ENCODE data around the gene SELENOI. TPM values are rescaled to one million over a fixed set of nuclear protein-coding genes. Genes with fewer than 3 reads are reported as not detected.
A peak's percentile ranks its signal among the peaks of the same experiment; 100 is the strongest.

Gene SELENOI
- total RNA-seq, 1 experiment from 2014 or later: 19.0 TPM

DNA sequence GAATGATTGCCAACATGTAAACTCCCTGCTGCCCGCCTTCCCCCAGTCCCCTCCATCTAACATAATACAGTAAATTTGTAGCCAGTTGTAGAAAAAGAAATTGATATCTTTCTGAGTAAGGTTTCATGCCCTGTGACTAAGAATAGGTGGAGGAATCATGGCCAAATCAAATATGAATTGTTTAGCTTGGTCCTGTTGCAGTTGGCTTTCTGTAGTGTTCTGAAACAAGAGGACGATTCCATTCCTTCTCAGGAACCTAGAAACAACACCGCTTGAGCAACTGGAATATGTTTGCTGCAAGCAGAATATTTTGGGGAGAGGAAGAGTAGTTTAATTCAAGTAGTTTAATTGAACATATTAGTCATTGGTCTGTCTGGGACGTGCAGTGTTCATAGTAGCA lies 48.8 kb downstream of the SELENOI start:
- in situ Hi-C loops (cut with HindIII; ENCODE audit: low pct_unique_long_range_greater_than_20kb, low sequenced_read_pairs): no loop called here
- no peak for DNase-seq (ENCODE audit: low read depth)

DNA sequence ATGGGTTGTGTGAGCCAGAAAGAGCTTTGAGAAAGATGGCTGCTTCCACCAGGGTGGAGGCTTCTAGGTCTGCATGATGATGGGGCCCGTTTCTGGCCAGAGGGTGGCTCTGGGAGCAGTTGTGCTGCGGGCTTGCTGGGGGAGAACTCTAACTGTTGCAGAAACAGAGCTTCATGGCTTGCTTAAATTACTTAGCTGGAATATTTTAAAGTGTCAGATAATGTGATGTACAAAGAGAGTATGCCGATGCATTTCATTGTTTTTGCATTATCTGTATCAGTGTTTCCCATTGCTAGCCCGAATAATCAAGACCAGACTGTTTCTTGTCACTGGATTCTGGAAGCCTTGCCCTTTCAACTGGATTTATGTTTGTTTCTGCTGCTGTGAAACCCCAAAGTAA lies 49.5 kb downstream of the SELENOI start:
- no peak for DNase-seq (ENCODE audit: low read depth)
- in situ Hi-C loops (cut with HindIII; ENCODE audit: low pct_unique_long_range_greater_than_20kb, low sequenced_read_pairs): no loop called here

DNA sequence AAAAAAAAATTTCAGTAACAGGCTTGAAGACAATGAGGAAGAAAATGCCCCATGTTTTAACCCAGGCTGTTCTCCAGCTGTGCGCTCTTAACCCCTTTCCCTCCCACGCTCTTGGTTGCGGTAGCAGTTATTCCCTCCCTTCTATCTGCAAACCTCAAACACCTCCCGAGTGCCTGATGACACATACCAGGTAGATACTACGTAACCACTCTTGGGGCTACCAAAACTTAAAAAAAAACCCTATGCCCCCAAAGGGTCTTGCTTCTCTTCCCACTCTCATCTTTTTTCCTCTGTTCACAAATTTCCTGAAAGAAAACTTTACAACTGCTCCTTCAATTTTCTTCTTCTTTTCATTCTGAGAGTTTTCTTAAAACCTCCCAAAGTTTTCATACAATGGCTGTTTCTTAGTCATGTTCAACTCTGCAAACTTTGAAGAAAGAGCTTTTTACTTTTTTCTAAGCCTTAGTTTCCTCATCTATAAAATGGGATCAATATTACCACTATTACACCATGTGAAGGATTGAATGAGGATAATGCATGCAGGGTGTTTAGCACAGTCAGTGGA lies 50.9 kb downstream of the SELENOI start:
- no peak for DNase-seq (ENCODE audit: low read depth)
- in situ Hi-C loops (cut with HindIII; ENCODE audit: low pct_unique_long_range_greater_than_20kb, low sequenced_read_pairs): no loop called here

DNA sequence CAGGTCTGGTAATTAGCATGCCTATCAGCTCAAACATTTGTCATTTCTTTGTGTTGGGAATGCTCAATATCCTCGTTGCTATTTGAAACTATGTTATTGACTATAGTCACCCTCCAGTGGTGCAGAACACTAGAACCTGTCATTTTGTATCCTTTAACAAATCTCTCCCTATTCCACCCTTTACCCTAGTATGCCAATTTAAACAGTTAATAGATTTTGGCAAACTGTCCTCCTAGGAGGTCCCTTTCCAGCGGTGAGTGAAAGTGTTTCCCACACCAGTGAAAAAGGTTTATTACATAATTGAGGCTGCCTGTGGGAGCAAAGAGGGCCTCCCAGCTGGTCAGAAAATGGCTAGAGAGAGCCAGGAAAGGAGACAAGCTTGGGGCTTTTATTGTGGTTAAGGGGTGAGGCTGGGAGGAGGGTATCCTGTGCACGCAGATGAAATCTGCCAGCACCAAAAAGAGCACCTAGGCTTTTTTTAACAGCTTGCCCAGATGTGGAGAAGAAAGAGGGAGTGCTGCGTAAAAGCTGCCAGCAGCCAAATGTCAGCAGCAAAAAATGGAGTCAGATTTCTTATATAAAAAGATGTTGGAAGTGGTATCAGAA lies 53.9 kb downstream of the SELENOI start:
- in situ Hi-C loops (cut with HindIII; ENCODE audit: low pct_unique_long_range_greater_than_20kb, low sequenced_read_pairs): no loop called here
- peak; percentile 65 for DNase-seq (ENCODE audit: low read depth)

DNA sequence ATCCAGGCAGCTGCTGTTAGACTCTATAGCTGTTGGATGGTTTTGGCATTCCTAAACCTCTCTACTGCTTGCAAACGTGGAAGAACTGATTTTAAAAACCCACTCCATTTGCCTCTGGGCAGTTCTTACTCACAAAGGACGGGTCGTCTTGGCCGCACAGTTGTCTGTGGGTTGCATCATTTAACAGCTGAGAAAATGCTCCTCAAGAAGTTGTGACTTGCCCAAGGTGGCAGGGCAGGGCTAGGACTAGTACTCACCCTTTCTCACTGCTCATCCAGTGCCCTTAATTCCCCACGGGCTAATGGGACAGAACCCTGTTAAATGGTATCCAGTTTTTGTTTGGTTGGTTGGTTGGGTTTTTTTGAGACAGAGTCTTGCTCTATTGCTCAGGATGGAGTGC lies 54.8 kb downstream of the SELENOI start:
- in situ Hi-C loops (cut with HindIII; ENCODE audit: low pct_unique_long_range_greater_than_20kb, low sequenced_read_pairs): no loop called here
- DNase-seq (ENCODE audit: low read depth): no peak

DNA sequence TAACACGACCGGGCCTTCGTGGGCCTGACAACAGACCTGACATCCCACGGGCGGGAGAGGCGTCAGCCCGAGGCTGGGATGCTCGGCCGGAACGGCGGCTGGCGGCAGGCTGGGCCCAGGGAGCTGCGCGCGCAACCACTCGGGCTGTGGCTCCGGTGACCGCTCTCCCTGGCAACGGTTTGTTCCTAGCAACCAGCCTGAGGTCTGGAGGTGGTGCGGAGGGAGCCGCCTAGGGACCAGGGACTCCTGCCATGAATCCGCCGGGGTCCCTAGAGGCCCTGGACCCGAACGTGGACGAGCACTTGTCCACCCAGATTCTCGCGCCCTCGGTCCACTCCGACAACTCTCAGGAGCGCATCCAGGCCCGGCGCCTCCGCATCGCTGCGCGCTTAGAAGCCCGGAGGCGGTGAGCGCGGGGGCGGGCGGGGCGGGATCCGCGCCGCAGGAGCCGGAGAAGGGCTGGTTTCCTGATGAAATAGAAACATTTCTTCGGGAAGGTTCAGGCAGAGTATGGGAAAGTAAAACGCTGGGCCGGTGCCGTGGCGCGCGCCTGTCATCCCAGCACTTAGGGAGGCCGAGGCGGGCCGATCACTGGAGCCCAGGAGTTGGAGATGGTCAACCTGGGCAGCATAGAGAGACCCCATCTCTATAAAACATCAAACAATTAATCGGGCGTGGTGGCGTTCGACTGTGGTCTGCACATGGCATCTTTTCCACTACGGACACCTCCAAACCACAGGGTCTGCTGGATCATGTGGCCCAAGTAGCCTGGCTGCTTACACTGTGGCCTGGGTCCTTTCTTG lies 56.0 kb downstream of the SELENOI start, which contains the start of gene DRC1:
Gene DRC1, plus strand, starts transcription at position 182 of the 803 bp plus-strand sequence. Its CDS starts 70 bp downstream, at position 252.
- DNase-seq (ENCODE audit: low read depth): peak; percentile 88
- in situ Hi-C loops (cut with HindIII; ENCODE audit: low pct_unique_long_range_greater_than_20kb, low sequenced_read_pairs): no loop called here

DNA sequence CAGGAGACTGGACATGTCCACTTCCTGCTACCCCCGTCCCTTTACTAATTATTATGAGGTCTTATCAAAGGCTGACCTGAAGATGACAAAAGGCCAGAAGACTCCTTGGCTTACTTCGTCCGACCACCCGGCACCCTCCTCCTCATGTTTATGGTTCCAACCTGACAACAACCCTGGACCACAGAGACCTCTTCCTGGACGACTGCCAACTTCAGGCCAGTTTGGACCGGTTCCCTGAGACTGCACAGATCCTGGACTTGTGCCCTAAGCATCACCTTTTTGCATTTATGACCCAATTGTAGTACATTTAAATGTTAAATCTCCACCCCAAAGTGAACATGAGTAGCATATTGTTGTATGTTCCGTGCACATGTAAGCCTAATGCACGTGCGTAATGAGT lies 61.6 kb downstream of the SELENOI start:
- in situ Hi-C loops (cut with HindIII; ENCODE audit: low pct_unique_long_range_greater_than_20kb, low sequenced_read_pairs): no loop called here
- DNase-seq (ENCODE audit: low read depth): no peak

- DNase-seq (ENCODE audit: low read depth): no peak
- in situ Hi-C loops (cut with HindIII; ENCODE audit: low pct_unique_long_range_greater_than_20kb, low sequenced_read_pairs): no loop called here
These were observed 63.8 kb downstream of the SELENOI start for GRCh38 chr2:26409785-26410184.

DNA sequence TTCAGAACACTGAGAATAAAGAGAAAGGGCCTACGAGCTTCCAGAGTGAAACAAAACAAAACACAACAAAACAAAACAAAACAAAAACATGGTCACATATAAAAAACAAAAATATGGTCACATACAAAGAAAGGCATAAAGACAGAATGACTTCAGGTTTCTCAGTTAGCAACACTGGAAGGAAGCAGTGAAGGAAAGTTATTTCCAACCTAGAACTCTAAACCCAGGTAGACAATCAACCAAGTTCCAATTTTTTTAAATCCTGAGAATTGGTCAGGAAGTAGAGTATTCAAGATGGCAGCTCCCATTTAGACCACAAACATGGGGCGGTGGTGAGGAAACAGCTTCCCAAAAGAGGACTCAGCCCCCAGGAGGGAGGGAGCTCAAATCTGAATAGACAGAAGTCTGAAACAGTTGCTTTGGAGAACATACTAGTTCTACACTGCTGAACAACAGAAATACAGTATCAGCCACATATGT lies 64.9 kb downstream of the SELENOI start:
- in situ Hi-C loops (cut with HindIII; ENCODE audit: low pct_unique_long_range_greater_than_20kb, low sequenced_read_pairs): no loop called here

GRCh38 chr2:26411419-26411818 lies 65.5 kb downstream of the SELENOI start:
- no peak for DNase-seq (ENCODE audit: low read depth)
- in situ Hi-C loops (cut with HindIII; ENCODE audit: low pct_unique_long_range_greater_than_20kb, low sequenced_read_pairs): no loop called here

More for the DNA sequence above, 64.9 kb downstream of the SELENOI start:
- no peak for DNase-seq (ENCODE audit: low read depth)

DNA sequence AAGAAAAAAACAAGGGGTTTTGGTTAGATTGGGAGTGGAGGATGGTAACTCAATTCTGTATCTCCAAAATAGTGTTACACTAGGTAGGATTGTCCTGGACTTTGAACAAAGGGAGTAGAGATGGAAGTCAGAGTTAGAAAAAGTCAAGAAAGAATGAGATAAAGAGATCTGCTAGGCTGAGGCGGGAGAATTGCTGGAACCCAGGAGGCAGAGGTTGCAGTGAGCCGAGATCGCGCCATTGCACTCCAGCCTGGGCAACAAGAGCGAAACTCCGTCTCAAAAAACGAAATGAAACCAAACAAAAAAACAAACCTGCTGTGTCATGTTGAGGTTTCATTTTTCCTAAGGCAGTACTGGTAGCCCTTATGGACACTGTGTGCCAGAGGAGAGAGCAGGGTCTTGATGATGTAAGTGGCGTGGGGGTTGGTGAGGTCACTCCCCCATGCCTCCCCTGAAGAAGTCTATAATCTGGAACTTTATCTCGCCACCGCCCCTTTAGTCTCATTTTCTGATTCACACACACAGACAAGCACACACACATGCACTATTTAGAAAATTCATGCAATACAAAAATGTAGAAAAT lies 66.2 kb downstream of the SELENOI start:
- in situ Hi-C loops (cut with HindIII; ENCODE audit: low pct_unique_long_range_greater_than_20kb, low sequenced_read_pairs): no loop called here
- peak; percentile 66 for DNase-seq (ENCODE audit: low read depth)

- in situ Hi-C loops (cut with HindIII; ENCODE audit: low pct_unique_long_range_greater_than_20kb, low sequenced_read_pairs): no loop called here
- DNase-seq (ENCODE audit: low read depth): no peak
These were observed 68.4 kb downstream of the SELENOI start for GRCh38 chr2:26414311-26414710.

GRCh38 chr2:26421961-26422360 lies 76.0 kb downstream of the SELENOI start:
- DNase-seq (ENCODE audit: low read depth): no peak
- in situ Hi-C loops (cut with HindIII; ENCODE audit: low pct_unique_long_range_greater_than_20kb, low sequenced_read_pairs): no loop called here

DNA sequence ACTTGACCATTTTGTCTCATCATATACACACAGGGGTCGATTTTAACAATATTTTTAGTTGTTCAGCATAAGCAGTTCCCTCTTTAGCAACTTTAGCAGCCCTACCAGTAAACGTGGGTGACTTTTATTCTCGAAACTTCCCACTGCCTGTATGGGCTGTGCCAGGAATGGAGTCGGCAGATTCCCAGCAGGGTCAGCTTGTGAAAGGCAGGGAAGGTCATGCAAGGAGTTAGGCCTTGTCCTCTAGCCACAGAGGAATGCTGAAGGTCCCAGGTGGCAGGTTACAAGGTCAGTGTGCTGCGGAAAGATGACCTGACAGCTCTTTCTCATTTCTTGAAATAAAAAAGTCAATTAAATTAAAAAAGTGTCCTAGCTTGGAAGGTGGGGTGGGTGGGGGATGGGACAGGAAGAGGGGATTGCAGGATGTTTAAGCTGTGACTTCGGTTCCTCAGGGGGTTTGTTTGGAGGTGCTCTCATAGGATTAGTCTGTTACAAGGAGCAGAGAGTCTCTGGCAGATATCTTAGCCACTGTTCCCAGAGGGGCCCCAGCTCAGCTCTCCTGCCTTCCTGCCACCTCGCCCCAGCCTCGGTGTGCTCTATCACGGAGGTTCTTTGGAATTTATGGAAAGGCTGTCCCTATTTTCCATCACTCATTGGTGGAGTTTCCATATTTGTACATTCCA lies 77.1 kb downstream of the SELENOI start:
- DNase-seq (ENCODE audit: low read depth): no peak
- in situ Hi-C loops (cut with HindIII; ENCODE audit: low pct_unique_long_range_greater_than_20kb, low sequenced_read_pairs): no loop called here

GRCh38 chr2:26423750-26424149 lies 77.8 kb downstream of the SELENOI start:
- in situ Hi-C loops (cut with HindIII; ENCODE audit: low pct_unique_long_range_greater_than_20kb, low sequenced_read_pairs): no loop called here
- no peak for DNase-seq (ENCODE audit: low read depth)

DNA sequence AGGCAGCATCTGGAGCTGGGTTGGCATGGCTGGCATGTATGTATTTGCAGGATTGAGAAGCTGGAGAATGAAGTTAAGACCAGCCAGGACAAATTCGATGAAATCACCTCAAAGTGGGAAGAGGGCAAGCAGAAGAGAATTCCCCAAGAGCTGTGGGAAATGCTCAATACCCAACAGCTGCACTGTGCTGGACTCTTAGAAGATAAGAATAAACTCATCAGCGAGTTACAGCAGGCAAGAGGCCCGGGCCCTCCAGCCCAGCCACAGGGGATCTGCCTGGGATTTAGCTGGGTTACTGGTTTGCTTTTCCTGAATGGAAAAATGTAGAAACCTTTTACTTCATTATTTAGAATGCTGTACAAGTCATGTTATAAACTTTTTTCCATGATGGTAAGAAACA lies 78.3 kb downstream of the SELENOI start:
- in situ Hi-C loops (cut with HindIII; ENCODE audit: low pct_unique_long_range_greater_than_20kb, low sequenced_read_pairs): no loop called here
- no peak for DNase-seq (ENCODE audit: low read depth)

DNA sequence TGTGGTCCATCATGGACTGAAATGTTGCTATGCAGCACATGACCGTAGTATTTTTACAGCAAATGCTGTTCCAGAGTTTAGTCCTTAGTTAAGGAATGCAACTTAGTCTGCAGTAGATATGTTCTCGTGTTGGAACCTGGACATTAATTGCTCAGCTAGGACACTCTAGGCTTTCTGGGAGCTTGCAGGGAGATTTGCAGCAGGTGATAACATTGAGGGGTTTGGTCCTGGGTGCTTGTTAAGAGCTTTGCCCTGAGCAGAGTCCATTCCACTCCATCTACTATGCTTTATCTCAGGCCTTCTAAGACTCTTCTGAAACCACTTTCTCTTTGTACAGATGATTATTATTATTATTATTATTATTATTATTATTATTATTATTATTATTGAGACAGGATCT lies 82.9 kb downstream of the SELENOI start:
- in situ Hi-C loops (cut with HindIII; ENCODE audit: low pct_unique_long_range_greater_than_20kb, low sequenced_read_pairs): no loop called here
- DNase-seq (ENCODE audit: low read depth): no peak

DNA sequence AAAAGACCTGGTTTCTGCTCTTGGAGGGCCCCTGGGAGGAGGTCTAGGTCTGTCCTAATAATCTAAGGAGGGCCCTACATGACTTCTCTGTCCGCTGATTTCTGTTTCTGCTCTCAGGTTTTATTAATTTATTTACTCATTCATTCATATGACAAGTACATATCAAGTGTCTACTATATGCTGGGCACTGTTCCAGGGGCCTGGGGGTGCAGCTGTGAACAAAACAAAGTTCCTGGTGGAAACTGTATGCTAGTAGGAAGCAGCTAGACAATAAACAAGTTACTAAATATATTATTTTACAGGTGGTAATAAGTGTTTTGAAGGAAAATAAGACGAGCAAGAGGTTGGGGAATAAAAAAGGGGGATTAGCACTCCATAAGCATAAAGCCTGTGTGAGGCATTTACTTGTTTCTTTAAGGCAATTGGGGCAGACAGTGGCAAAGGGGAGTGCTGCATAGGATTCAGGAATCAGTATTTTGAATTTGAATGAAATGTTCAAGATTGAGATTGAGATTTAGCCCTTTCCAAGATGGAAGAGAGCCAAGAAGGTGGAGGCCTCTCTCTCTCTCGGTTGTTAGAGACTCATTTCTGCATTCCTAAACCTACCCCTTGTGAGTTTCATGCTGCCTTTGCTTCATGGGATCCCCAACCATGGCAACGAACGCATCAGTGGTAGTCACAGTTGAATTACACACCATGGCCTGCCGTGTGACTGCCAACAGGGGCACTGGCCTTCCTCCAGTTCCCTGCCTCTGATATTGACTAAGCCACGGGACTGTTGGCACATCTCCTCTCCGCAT lies 84.0 kb downstream of the SELENOI start:
- DNase-seq (ENCODE audit: low read depth): no peak

More for the DNA sequence above, 84.0 kb downstream of the SELENOI start:
- in situ Hi-C loops (cut with HindIII; ENCODE audit: low pct_unique_long_range_greater_than_20kb, low sequenced_read_pairs): no loop called here
